GM19351 (cell line): ENCODE measurements around the gene MPP2.

Experiments used
- ATAC-seq: cut with Tn5 transposase; IDR thresholded peaks from one replicate; pipeline ENCODE4 v1.9.1; 2021; ENCODE audit warnings: mild to moderate bottlenecking, moderate library complexity; ENCODE audit not compliant: unreplicated experiment

The MPP2 gene

GRCh38 chr17:43825567-43825966 is 81.8 kb downstream of the MPP2 start:
- ATAC-seq = no peak
